ENCODE results near the gene WNK2.

Gene WNK2

DNA sequence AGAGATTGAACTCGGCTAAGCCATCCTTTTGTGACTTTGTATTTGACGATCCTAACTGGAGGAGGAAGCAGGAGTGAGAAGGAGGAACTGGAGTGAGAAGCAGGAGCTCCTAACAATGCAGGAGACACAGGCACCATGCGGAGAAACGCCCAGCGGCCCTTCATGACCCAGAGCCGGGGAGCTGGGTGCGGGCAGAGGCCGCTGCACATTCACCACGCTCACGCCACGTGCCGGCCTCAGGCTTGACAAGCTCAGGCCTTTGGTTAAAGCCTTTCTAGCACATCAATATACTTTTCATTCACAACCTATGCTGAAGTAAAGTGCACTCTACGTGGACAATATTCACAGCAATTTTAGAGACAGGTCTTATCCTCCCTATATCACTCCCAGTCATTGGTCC, 142.7 kb downstream of the WNK2 start:
- DNase-seq (ENCODE audit: low read depth in 1 of 2, low spot score in 1 of 2), result no peak
- H3K4me3 ChIP-seq (replicated peaks; ENCODE audit: insufficient read depth, low read length), result no peak overlapping the region
- peaks cover 5% of the 10 kb centered on the region for H3K27me3 ChIP-seq (ENCODE audit: insufficient read depth, poor library complexity, severe bottlenecking)
- H3K27ac ChIP-seq (replicated peaks), result no peak overlapping the region
- TF ChIP-seq, protein P1, sequence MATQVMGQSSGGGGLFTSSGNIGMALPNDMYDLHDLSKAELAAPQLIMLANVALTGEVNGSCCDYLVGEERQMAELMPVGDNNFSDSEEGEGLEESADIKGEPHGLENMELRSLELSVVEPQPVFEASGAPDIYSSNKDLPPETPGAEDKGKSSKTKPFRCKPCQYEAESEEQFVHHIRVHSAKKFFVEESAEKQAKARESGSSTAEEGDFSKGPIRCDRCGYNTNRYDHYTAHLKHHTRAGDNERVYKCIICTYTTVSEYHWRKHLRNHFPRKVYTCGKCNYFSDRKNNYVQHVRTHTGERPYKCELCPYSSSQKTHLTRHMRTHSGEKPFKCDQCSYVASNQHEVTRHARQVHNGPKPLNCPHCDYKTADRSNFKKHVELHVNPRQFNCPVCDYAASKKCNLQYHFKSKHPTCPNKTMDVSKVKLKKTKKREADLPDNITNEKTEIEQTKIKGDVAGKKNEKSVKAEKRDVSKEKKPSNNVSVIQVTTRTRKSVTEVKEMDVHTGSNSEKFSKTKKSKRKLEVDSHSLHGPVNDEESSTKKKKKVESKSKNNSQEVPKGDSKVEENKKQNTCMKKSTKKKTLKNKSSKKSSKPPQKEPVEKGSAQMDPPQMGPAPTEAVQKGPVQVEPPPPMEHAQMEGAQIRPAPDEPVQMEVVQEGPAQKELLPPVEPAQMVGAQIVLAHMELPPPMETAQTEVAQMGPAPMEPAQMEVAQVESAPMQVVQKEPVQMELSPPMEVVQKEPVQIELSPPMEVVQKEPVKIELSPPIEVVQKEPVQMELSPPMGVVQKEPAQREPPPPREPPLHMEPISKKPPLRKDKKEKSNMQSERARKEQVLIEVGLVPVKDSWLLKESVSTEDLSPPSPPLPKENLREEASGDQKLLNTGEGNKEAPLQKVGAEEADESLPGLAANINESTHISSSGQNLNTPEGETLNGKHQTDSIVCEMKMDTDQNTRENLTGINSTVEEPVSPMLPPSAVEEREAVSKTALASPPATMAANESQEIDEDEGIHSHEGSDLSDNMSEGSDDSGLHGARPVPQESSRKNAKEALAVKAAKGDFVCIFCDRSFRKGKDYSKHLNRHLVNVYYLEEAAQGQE (IDR thresholded peaks at IDR 0.05; ENCODE audit: insufficient replicate concordance, low read depth), result no peak
- TF ChIP-seq CTCF (IDR thresholded peaks at IDR 0.05; ENCODE audit: insufficient read depth, low read length) (no peak), POLR2AphosphoS5 (IDR thresholded peaks at IDR 0.05; ENCODE audit: low read depth) (no peak), GABPA (IDR thresholded peaks at IDR 0.05; ENCODE audit: low read depth) (no peak), SPI1 (IDR thresholded peaks at IDR 0.05; ENCODE audit: borderline replicate concordance, low read depth) (no peak)

- H3K27me3 ChIP-seq (ENCODE audit: insufficient read depth, poor library complexity, severe bottlenecking), result peaks cover 5% of the 10 kb centered on the region
- TF ChIP-seq GABPA (IDR thresholded peaks at IDR 0.05; ENCODE audit: low read depth) (no peak), POLR2AphosphoS5 (IDR thresholded peaks at IDR 0.05; ENCODE audit: low read depth) (no peak), SPI1 (IDR thresholded peaks at IDR 0.05; ENCODE audit: borderline replicate concordance, low read depth) (no peak), CTCF (IDR thresholded peaks at IDR 0.05; ENCODE audit: insufficient read depth, low read length) (no peak)
- TF ChIP-seq, protein P1 (IDR thresholded peaks at IDR 0.05; ENCODE audit: insufficient replicate concordance, low read depth), result no peak
- no peak for DNase-seq (ENCODE audit: low read depth in 1 of 2, low spot score in 1 of 2)
- H3K4me3 ChIP-seq (replicated peaks; ENCODE audit: insufficient read depth, low read length), result no peak overlapping the region
- H3K27ac ChIP-seq (replicated peaks), result no peak overlapping the region
Observed at GRCh38 chr9:93329629-93330280, 145.8 kb downstream of the WNK2 start.

DNA sequence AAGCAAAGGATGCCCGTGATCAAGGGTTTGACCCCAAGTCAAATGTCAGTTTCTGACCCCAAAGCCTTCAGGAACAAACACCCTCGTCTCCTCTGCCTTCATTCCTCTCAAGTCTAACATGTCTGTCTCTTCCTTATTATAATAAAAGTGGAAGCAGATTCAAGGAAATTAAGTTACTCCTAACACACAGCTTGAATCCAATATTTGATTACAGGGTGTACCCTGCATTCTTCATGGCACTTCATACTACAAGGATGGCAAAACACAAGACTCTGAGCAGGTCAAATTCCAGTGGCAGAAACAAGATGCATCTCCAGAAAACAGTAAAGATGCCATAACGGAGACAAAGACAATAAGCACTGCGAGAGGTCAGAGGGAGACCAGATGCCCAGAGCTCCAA, 148.4 kb downstream of the WNK2 start:
- TF ChIP-seq POLR2AphosphoS5 (IDR thresholded peaks at IDR 0.05; ENCODE audit: low read depth) (no peak), SPI1 (IDR thresholded peaks at IDR 0.05; ENCODE audit: borderline replicate concordance, low read depth) (no peak), GABPA (IDR thresholded peaks at IDR 0.05; ENCODE audit: low read depth) (no peak), CTCF (IDR thresholded peaks at IDR 0.05; ENCODE audit: insufficient read depth, low read length) (no peak)
- TF ChIP-seq, protein P1 (IDR thresholded peaks at IDR 0.05; ENCODE audit: insufficient replicate concordance, low read depth), result no peak
- peaks cover 3% of the 10 kb centered on the region for H3K27me3 ChIP-seq (ENCODE audit: insufficient read depth, poor library complexity, severe bottlenecking)
- DNase-seq (ENCODE audit: low read depth in 1 of 2, low spot score in 1 of 2), result no peak
- H3K27ac ChIP-seq (replicated peaks), result no peak overlapping the region
- no peak overlapping the region for H3K4me3 ChIP-seq (replicated peaks; ENCODE audit: insufficient read depth, low read length)

Measured in HL-60 (cell line).